ENCODE measurements around the gene MRC2.
"Not testable (repeated sequence)": the region's sequence is repeated elsewhere in the genome, so short reads cannot be mapped to it uniquely, and the experiment has no call there.

The MRC2 gene

GRCh38 chr17:62627219-62627903, at the start of gene MRC2:
TSS of gene MRC2 (plus strand) at chr17:62627670. CDS start at chr17:62627803, 133 bp downstream.
- DNase-seq, result peak; percentile 87

GRCh38 chr17:62578757-62579487, 48.5 kb upstream of the MRC2 start:
- DNase-seq, result no peak

- DNase-seq, result no peak
These were observed 46.5 kb upstream of the MRC2 start for GRCh38 chr17:62580947-62581346.

- no peak for DNase-seq
These were observed 45.7 kb upstream of the MRC2 start for GRCh38 chr17:62581764-62582163.

- DNase-seq, result no peak
These were observed 39.9 kb upstream of the MRC2 start for GRCh38 chr17:62587554-62587953.

- no peak for DNase-seq
These were observed 39.4 kb upstream of the MRC2 start for GRCh38 chr17:62588109-62588508.

GRCh38 chr17:62591333-62591732, 36.1 kb upstream of the MRC2 start:
- no peak for DNase-seq

GRCh38 chr17:62591822-62592221, 35.6 kb upstream of the MRC2 start:
- DNase-seq, result not testable (repeated sequence)

- no peak for DNase-seq
These were observed 35.0 kb upstream of the MRC2 start for GRCh38 chr17:62592341-62593099.

GRCh38 chr17:62595484-62595883, 32.0 kb upstream of the MRC2 start:
- no peak for DNase-seq

GRCh38 chr17:62596662-62597061, 30.8 kb upstream of the MRC2 start:
- DNase-seq, result no peak

- DNase-seq, result no peak
These were observed 30.3 kb upstream of the MRC2 start for GRCh38 chr17:62597150-62597549.

GRCh38 chr17:62597920-62598319, 29.6 kb upstream of the MRC2 start:
- DNase-seq, result no peak

GRCh38 chr17:62599964-62600657, 27.4 kb upstream of the MRC2 start:
- no peak for DNase-seq

- no peak for DNase-seq
These were observed 26.7 kb upstream of the MRC2 start for GRCh38 chr17:62600805-62601204.

GRCh38 chr17:62601471-62601870, 26.0 kb upstream of the MRC2 start:
- DNase-seq, result no peak

GRCh38 chr17:62603783-62604182, 23.7 kb upstream of the MRC2 start:
- DNase-seq, result not testable (repeated sequence)

GRCh38 chr17:62605588-62605987, 21.9 kb upstream of the MRC2 start:
- no peak for DNase-seq

GRCh38 chr17:62611292-62611691, 16.2 kb upstream of the MRC2 start:
- DNase-seq, result no peak

- no peak for DNase-seq
These were observed 15.7 kb upstream of the MRC2 start for GRCh38 chr17:62611728-62612127.

- not testable (repeated sequence) for DNase-seq
These were observed 15.2 kb upstream of the MRC2 start for GRCh38 chr17:62612289-62612688.

- DNase-seq, result not testable (repeated sequence)
These were observed 14.4 kb upstream of the MRC2 start for GRCh38 chr17:62613095-62613494.

- peak; percentile 48 for DNase-seq
These were observed 13.3 kb upstream of the MRC2 start for GRCh38 chr17:62614142-62614541.
